ENCODE data around the gene PRELID3B. TPM values are rescaled to one million over a fixed set of nuclear protein-coding genes. Genes with fewer than 3 reads are reported as not detected.

Gene PRELID3B
- total and polyA plus RNA-seq, 2 of the 13 experiments (the other 11 are each of a cell fraction or from before 2014, with no cell fraction given), result 23.3 to 42.6 TPM

GRCh38 chr20:59008715-59009336 is 33.8 kb downstream of the PRELID3B start:
- H3K36me3 ChIP-seq (replicated peaks in 1 of 2; ENCODE audit: control insufficient read depth in 1 of 2, insufficient read depth in 2 of 2, low read length in 2 of 2), result no peaks in the 10 kb centered on the region
- WGBS (ENCODE audit: low lambda C conversion rate), result 56% methylated on average over 8 of the region's 8 CpGs
- H3K27ac ChIP-seq (ENCODE audit: extremely low read length, insufficient read depth, low read length), result no peak overlapping the region
- ChIA-PET CTCF (ENCODE audit: low intra/inter-chr PET ratio, low total read pairs) (no interaction called here), POLR2A (interaction anchor here (3.9 kb wide), 1 partner anchor 23 kb away, joined by 19 read pairs; the partner anchor contains the start of gene ATP5F1E)
- intact Hi-C loops (cut with micrococcal nuclease; ENCODE audit: unreplicated experiment), result no loop called here
- ATAC-seq (no peak), DNase-seq (ENCODE audit: low spot score) (no peak), FAIRE-seq (no peak)
- peaks cover 8% of the 10 kb centered on the region for H3K79me2 ChIP-seq (ENCODE audit: insufficient read depth, low read length)
- in situ Hi-C loops (cut with HindIII; ENCODE audit: extremely low pct_ligation_motif_present, low pct_unique_long_range_greater_than_20kb), result no loop called here
- no peak overlapping the region for H3K9ac ChIP-seq (ENCODE audit: insufficient read depth, low read depth, low read length)
- H4K20me1 ChIP-seq (ENCODE audit: insufficient read depth, low read length), result no peaks in the 10 kb centered on the region
- peaks cover 93% of the 10 kb centered on the region for H3K4me1 ChIP-seq (ENCODE audit: insufficient read depth, low read length)
- BruUV-seq (replicated peaks), result no TSS peak
- no peak overlapping the region for H3K4me2 ChIP-seq (ENCODE audit: low read depth, low read length)
- no peaks in the 10 kb centered on the region for H3K9me3 ChIP-seq (ENCODE audit: low read length)
- H2AFZ ChIP-seq (ENCODE audit: low read length), result no peak overlapping the region
- H3K27me3 ChIP-seq (ENCODE audit: control insufficient read depth in 1 of 2, insufficient read depth in 2 of 2, low read length in 2 of 2), result peaks cover 0 to 4% of the 10 kb centered on the region in 2 experiments; a peak in 1 of 5 replicates
- H3K4me3 ChIP-seq (replicated peaks in 1 of 3; ENCODE audit: insufficient read depth in 1 of 3, low read depth in 2 of 3, low read length in 3 of 3), result no peak overlapping the region
- no peak for TF ChIP-seq SRSF4 (IDR thresholded peaks at IDR 0.05; ENCODE audit: low read depth, low read length, poor library complexity, severe bottlenecking)
- peak; percentile 54; the same call in 1 of the 2 replicates for TF ChIP-seq PPARG (CRISPR knock-in tag; conservative IDR thresholded peaks at IDR 0.05)
- no peak for TF ChIP-seq ZNF263 (CRISPR knock-in tag; IDR thresholded peaks at IDR 0.05)
- TF ChIP-seq ZNF564 (CRISPR knock-in tag; IDR thresholded peaks at IDR 0.05), result peak; percentile 98
- TF ChIP-seq ZNF501 (CRISPR knock-in tag; IDR thresholded peaks at IDR 0.05), result no peak
- TF ChIP-seq CTCF (CRISPR knock-in tag; IDR thresholded peaks at IDR 0.05), result 0 out of 2 replicates have a peak, but pooled peaks have one; percentile 3
- 0 out of 2 replicates have a peak, but pooled peaks have one; percentile 47 for TF ChIP-seq GTF3A (CRISPR knock-in tag; conservative IDR thresholded peaks at IDR 0.05)
- no peak for TF ChIP-seq ATF6 (CRISPR knock-in tag; conservative IDR thresholded peaks at IDR 0.05)
- peak; percentile 36; the same call in 1 of the 2 replicates for TF ChIP-seq ZNF687 (CRISPR knock-in tag; IDR thresholded peaks at IDR 0.05)
- TF ChIP-seq CSRNP2 (CRISPR knock-in tag; conservative IDR thresholded peaks at IDR 0.05; ENCODE audit: low read depth), result no peak
- TF ChIP-seq FOXJ3 (CRISPR knock-in tag; IDR thresholded peaks at IDR 0.05; ENCODE audit: borderline replicate concordance), result no peak
- TF ChIP-seq TEAD3 (CRISPR knock-in tag; optimal IDR thresholded peaks at IDR 0.05; ENCODE audit: borderline replicate concordance), result peak; percentile 25
- peak; percentile 29; the same call in 1 of the 2 replicates for TF ChIP-seq CHCHD3 (CRISPR knock-in tag; IDR thresholded peaks at IDR 0.05)
- 0 out of 2 replicates have a peak, but pooled peaks have one; percentile 37 for TF ChIP-seq SPEN (CRISPR knock-in tag; IDR thresholded peaks at IDR 0.05; ENCODE audit: low read depth)

Data from HepG2 (cell line).